GM21576 (cell line): ENCODE results near the gene TMEM40.
"Not testable (repeated sequence)": the region's sequence is repeated elsewhere in the genome, so short reads cannot be mapped to it uniquely, and the experiment has no call there.

Experiments
- ATAC-seq: cut with Tn5 transposase; IDR thresholded peaks from one replicate; pipeline ENCODE4 v1.9.1; 2021; ENCODE audit warnings: mild to moderate bottlenecking, moderate library complexity; ENCODE audit not compliant: unreplicated experiment

The TMEM40 gene

DNA sequence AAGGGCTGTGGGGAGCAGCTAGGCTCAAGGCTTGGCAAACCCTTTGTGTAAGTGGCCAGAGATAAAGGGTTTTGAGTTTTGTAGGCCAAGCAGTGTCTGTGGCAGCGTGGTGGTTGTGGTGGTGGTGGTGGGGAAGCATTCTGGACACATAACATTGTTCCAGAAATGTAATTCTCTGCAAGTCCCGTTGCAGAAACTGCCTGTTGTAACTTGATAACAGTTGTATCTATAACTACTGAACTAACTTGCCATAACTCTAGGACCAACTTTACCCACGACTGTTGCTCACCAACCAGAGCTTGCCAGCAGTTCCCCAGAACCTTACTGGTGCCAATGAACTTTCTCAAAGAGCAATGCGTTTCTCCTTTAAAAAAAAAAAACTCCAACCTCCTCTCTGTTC is 18.1 kb upstream of the TMEM40 start:
- ATAC-seq: no peak

DNA sequence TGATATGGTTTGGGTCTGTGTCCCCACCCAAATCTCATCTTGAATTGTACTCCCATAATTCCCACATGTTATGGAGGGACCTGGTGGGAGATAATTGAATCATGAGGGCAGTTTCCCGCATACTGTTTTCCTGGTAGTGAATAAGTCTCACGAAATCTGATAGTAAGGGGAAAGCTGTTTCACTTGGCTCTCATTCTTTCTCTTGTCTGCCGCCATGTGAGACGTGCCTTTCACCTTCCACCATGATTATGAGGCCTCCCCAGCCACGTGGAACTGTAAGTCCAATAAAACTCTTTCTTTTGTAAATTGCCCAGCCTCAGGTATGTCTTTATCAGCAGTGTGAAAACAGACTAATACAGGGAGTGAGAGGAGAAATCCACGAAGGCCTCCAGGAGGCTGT is 16.9 kb upstream of the TMEM40 start:
- not testable (repeated sequence) for ATAC-seq

DNA sequence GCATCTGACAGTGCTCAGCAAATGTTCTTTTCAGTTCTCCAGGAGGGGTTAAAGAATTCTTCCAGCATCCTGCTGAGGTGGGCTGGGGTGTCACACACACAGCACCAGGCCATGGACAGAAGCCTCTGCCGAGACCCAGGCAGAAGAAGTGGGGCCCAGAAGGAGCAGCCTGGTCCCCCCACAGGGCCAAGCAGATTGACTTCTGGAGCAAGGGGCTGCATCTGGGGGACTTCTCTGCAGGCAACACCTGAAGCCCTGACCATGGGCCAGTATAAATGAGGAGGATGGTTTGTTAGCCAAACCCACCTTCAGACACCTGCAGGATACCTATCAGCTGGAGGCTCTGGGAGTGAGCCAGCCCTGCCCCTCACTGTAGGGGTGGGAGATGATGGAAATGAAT is 16.2 kb upstream of the TMEM40 start:
- ATAC-seq: no peak

DNA sequence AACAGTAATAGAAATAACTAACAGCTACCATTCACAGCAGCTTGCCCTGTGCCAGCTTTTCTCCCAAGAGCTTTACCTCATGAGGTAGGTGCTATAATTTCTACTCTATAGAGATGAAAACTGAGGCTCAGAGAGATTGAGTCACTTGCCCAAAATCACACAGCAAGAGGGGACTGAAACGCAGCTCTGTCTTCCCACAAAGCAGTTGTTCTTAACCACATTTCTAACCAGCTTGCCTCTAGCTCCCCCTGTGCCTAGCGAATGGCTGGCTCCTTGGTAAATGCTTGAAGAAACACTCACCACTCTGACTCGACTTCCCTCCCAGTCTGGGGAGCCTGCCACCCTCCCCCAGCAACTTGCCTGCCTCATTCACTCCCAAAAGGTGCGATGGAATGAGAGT is 15.6 kb upstream of the TMEM40 start:
- no peak for ATAC-seq

DNA sequence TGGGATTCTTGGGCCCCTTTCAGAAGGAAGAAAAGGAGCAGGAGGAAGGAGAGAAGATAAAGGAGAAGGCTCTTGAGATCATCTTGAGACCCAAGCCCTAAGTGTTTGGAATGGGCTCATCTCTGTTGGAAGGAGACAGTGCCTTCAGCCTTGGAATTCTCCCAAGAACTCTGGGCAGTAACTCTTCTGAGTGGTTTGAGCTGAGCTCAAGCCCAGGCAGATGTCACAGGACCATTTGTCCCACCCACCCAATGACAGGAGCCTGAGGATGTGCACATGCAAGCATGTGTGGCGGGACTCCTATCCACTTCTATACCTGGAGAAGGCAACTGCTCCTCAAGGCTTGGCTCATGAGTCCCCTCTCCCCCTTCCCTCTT is 14.6 kb upstream of the TMEM40 start:
- ATAC-seq: no peak

DNA sequence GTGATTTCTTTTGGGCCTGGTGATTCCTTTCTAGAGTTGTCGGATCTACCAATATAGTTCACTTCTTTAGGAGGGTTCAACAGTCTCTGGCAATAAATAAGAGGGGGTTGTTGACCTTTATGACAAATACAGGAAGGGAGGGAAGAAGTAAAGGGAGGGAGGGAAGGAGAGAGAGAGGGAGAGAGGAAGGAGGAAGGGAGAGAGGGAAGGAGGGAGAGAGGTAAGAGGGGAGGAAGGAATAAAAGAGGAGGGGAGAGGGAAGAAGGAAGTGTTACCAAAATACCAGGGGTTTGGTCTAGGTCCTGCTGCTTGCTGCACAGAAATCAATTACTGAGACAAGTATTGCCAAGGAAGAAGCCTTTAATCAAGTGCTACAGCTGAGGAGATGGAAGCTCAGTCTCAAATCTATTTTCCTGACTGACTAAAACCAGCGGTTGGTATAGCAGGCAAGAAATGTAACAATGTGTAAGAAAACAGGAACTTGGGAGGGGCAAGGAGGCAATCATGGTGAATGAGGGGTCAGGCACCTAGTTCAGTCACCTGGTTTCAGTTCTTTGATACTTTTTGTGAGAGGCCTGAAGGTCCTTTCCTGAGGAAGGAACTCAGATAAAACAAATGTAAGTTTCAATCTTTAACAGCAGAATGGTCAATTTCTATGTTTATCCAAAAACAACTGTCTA is 14.1 kb upstream of the TMEM40 start:
- ATAC-seq: no peak

DNA sequence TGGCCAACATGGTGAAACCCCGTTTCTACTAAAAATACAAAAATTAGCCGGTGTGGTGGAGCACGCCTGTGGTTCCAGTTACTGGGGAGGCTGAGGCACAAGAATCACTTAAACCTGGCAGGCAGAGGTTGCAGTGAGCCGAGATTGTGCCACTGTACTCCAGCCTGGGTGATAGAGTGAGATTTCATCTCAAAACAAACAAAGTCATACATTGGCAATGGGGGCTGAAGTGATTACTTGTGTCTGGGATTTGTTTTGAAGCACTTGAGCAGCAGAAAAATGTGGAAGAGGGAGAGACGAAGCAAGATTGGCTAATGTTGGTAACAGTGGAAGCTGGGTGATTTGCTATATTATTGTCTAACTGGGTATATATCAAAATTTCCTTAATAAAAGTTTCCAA is 13.4 kb upstream of the TMEM40 start:
- no peak for ATAC-seq

DNA sequence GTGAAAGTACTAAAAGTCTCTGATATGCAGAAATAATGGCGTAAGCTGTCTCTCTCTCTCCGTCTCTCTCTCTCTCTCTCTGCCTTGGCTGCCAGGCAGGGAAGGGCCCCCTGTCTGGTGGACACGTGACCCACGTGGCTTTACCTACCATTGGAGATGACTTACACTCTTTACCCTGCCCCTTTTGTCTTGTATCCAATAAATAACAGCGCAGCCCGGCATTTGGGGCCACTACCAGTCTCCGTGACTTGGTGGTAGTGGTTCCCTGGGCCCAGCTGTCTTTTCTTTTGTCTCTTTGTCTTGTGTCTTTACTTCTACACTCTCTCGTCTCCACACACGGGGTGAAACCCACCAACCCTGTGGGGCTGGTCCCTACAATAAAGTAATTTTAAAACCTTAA is 12.2 kb upstream of the TMEM40 start:
- no peak for ATAC-seq

DNA sequence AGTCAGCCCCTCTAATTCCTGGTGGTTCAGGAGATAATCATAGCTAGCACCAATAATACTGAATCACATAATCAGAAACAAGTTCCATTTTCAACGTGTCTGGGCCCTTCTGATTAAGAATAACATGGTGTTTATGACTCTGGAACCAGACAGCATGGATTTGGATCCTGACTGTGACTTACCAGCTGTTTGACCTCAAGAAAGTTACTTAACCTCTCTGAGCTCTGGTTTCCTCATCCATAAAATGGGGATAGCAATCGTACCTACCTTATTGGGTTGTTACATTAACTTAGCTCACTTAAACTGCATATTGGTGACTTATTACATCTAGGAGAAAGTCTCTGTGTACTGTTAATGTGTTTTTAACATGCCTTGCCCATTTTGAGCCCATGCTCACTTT is 10.7 kb upstream of the TMEM40 start:
- ATAC-seq: no peak

DNA sequence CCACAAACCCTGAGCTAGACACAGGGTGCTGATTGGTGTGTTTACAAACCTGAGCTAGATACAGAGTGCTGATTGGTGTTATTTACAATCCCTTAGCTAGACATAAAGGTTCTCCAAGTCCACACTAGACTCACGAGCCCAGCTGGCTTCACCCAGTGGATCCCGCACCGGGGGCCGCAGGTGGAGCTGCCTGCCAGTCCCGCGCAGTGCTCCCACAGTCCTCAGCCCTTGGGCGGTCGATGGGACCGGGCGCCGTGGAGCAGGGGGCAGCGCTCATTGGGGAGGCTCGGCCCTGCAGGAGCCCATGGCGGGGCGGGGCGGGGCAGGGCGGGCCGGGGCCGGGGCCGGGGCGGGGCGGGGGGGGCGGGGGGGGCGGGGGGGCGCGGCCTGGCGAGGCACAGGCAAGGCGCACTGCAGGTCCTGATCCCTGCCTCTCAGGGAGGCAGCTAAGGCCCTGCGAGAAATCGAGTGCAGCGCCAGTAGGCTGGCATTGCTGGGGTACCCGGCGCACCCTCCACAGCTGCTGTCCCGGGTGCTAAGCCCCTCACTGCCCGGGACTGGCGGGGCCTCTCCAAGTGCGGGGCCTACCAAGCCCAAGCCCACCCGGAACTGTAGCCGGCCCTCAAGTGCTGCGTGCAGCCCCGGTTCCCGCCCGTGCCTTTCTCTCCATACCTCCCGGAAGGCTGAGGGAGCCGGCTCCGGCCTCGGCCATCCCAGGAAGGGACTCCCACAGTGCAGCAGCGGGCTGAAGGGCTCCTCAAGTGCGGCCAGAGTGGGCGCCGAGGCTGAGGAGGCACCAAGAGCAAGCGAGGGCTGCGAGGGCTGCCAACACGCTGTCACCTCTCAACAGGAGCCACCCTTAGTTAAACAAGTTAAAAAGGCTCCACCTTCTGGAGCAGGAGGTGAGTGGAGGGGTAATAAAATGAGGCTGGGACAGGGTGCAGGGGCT is 9.8 kb upstream of the TMEM40 start:
- no peak for ATAC-seq

DNA sequence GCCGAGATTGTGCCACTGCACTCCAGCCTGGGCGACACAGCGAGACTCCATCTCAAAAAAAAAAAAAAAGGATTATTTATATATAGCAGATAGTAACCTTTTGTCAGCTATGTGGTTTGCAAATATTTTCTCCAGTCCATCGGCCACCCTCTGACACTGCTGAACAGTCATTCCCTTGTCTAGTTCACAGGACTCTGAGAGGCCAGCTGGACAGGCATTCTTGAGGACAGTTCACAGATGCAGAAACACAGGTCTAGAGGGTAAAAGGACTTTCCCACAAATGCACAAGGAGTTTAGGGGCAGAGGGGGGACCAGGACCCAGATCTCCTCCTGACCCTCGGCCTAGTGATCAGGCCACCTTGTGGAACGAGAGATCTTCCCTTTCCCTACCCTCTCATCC is 7.5 kb upstream of the TMEM40 start:
- ATAC-seq: no peak

DNA sequence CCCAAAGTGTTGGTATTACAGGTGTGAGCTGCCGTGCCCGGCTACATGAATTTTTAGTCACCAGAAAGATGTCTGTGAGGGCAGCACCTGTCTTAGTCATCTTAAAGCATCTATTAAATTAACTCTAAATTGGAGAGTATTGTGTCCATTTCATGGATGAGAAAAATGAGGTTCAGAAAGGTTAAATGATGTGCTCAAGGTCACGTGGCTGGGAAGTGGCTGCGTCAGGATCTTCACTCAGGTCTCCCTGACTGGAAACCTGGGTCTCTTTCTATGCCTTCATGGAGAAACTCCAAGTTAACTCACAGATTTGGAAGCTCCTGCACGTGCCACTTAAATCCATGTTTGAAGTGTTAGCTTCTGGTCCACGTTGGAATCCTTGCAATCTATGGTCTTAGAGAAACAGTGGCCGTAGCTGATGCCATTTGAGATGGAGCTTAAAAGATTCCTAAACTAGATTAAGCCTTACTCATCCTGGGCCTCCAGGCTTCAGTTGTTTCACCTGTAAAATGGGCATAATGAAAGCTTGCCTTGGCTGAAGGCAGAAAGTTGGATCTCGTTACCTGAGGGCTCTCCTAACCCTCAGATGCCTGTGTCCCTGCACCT is 5.2 kb upstream of the TMEM40 start:
- no peak for ATAC-seq

DNA sequence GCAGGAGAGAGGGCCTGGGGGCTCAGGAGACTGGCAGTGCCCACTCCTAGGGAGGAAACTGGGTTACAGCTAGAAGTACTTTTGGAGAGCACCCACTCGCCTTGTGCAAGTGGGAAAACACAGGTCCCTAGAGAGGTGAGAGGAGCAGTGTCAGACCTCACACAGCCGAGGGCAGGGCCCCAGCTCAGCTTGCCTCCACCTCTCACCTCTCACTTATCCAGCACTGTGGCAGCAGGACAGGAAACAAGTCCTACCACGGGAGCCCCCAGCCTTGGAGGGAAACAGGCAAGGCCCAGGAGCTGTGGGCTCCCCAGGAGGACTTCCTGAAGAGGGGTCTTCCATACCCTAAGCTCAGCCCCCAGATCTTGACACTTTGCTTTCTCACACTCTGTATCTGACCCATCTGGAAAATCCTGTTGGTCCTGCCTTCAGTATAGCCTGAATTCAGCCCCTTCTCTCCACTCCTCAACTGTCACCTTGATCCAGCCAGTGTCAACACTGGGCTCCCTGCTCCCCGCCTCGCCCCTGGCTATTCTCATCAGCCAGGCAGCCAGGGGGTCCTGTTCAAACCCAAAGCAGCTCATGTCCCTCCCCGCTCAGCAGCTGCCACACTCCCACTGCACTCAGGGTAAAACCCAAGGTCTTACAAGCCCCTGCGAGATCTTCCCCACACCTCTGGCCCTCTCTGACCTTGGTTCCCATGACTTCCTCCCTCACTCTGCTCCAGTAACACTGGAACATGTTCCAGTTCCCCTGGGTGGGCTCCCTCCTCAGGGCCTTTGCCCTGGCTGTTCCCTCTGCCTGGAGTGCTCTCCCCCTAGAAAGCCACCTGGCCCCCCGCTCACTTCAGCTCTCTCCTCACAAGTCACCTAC is 870 bp upstream of the TMEM40 start:
- no peak for ATAC-seq

DNA sequence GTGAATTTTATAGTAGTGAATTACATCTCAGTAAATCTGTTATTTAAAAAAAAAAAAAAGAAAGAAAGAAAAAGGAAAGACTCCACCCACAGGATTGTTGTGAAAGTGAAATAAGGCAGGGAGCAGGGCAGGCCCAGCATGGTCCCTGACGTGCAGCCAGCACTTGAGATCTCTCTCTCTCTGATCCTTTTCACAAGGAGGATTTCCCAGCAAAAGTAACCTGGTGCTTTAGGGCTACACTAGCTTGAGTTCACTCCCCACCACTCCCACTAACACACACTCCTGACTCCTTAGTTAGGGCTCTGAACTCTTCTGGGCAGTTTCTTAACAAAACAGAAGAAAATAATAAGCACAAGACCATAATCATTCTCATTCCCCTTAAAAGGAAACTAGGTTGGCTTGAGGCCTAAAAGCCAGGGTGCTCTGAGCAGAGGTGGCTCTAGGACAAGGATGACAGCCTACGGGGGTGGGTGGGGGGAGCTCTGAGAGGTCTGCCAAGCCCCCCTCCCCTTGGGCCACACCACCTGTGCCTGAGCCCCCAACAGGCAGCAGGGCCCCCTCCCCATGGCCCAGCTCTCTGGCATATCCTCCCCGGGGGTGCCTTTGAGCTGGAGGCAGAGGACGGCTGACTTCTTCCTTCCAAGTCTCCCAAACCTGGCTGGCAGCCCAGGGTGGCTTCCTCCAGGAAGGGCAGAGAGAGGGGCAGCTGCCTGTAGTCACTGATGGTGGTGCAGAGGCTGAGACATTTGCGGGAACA is 856 bp downstream of the TMEM40 start:
- ATAC-seq: no peak

DNA sequence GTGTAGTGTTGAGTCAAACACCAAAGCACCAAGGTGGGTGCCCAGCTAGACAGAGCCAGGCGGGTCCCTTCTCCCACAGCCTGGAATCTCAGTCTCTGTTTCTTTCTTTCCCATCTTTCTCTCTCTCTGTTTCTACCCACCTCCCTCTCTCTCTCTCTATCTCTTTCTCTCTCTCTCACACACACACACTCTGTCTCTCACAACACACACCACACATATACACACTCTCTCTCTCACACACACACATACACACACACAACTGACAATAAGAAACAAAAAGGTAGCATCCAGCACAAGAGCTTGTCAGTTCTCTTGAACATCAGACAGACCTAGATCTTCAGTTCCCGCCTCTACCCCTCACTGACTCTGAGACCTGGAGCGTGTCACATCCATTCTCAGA is 2.4 kb downstream of the TMEM40 start:
- no peak for ATAC-seq

DNA sequence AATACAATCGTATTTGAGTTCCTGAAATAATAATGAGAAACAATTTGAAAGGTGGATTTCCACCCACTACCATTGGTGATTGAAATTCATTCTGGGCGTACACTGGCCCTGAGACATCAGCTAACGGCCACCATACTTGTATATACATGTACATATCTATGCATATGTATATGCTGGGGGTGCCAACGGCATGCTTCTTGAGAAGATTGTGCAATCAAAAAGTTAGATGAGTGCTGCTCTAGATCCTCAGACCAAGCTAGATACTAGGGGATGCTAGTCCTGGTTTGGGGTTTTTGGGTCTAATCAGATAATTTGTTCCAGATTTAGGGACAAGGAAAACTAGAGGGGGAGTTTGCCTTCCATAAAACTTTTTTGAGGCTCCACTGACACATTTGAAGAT is 2.9 kb downstream of the TMEM40 start:
- ATAC-seq: no peak

DNA sequence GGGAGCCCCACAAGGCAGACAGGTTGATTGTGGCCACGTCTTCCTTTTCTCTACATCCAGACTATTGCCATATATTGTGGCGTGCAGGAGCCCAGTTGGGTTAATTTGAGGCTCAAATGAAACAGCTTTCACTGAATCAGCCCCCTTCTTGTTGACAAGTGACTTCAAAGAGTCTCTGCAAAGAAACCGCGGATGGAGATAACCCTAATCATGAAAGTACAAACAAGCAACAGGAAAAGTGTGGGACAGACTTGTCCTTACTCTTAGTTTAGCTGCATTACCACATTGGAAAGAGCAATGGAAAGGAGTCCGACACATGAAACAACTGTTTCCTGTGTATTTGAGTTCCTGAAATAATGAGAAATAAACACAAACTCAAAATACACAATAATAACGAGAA is 3.3 kb downstream of the TMEM40 start:
- ATAC-seq: no peak

DNA sequence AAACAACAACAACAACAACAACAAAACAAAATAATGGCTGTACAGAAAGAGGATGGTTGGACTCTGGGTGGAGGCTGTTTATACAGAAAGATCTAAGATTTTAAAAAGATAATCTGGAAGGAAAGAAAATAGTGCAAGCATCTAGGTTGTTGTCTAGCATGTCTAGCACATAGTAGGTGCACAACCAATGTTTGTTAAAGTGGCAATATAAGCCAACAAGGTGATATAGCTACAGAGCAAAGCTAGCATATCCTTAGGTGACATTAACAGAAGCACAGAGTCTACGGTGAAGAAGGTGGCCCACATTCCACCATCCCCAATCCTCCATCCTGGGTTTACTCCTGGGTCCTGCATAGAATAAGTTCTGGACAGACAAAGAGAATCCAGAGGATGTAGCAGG is 4.7 kb downstream of the TMEM40 start:
- no peak for ATAC-seq

DNA sequence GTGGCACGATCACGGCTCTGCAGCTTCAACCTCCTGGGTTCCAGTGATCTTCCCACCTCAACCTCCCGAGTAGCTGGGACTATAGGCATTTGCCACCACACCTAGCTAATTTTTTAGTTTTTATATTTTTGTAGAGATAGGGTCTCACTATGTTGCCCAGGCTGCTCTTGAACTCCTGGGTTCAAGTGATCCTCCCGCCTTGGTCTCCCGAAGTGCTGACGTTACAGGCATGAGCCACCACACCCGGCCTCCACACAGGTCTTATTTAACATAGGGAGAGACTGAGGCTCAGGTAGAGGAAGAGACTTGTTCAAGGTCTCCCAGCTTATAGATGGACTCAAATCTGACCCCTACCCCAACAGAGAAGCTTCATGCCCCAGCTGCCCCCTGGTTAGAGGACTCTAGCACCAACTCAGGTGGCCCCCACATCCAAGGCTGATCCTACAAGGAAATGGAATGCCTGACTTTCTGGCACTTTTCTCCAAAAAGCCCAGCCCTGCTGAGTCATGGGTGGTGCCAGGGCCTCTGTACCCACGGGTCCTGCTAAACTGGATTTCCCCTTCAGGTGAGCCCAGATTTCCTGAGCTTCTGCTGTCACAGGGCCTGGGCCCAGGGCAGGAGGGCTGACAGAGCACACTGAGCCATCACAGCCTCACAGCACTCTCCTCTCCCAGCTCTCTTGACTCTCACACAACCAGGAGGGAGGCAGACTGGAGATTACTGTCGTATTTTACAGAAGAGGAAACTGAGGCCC is 5.6 kb downstream of the TMEM40 start:
- no peak for ATAC-seq

DNA sequence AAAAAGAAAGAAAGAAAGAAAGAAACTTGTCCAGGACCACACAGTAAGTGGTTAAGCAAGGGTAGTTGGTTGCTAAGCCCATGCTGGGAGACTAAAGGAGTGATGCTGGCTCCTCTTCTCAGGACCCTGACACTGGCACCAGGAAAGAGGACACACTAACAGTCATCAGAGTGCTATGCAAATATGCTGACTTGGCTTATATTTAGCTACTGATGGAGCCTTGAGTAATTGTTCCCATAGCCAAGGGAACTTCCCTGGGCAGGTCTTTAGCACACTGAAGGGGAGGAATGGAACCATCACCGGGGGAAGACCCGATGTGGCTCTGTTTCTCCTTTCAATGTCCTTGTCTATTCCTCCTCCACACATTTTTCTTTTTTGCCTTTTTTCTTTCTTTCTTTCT is 6.2 kb downstream of the TMEM40 start:
- no peak for ATAC-seq
